ENCODE measurements around the gene TCEAL1. TPM values are rescaled to one million over a fixed set of nuclear protein-coding genes. Genes with fewer than 3 reads are reported as not detected.
"Not testable (repeated sequence)": the region's sequence is repeated elsewhere in the genome, so short reads cannot be mapped to it uniquely, and the experiment has no call there.

The TCEAL1 gene
- total RNA-seq, 1 donor from 2014 or later: 4.9 TPM

- peak overlapping the region; percentile 82 to 90 for H3K27ac ChIP-seq
- DNase-seq (ENCODE audit: low spot score in 2 of 2): no peak
- H3K36me3 ChIP-seq: no peaks in the 10 kb centered on the region
- no peaks in the 10 kb centered on the region for H3K9me3 ChIP-seq
- H3K27me3 ChIP-seq: no peaks in the 10 kb centered on the region
- H3K4me3 ChIP-seq: peak overlapping the region; percentile 47 to 68
- no peaks in the 10 kb centered on the region for H3K4me1 ChIP-seq
- TF ChIP-seq, protein P1, sequence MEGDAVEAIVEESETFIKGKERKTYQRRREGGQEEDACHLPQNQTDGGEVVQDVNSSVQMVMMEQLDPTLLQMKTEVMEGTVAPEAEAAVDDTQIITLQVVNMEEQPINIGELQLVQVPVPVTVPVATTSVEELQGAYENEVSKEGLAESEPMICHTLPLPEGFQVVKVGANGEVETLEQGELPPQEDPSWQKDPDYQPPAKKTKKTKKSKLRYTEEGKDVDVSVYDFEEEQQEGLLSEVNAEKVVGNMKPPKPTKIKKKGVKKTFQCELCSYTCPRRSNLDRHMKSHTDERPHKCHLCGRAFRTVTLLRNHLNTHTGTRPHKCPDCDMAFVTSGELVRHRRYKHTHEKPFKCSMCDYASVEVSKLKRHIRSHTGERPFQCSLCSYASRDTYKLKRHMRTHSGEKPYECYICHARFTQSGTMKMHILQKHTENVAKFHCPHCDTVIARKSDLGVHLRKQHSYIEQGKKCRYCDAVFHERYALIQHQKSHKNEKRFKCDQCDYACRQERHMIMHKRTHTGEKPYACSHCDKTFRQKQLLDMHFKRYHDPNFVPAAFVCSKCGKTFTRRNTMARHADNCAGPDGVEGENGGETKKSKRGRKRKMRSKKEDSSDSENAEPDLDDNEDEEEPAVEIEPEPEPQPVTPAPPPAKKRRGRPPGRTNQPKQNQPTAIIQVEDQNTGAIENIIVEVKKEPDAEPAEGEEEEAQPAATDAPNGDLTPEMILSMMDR (IDR thresholded peaks at IDR 0.05): no peak
- intact Hi-C loops (cut with DNase I): no loop called here
Observed at GRCh38 chrX:103630171-103630511, 1.4 kb downstream of the TCEAL1 start.

- Histone ChIP-seq H3K36me3 (no peaks in the 10 kb centered on the region), H3K9me3 (no peaks in the 10 kb centered on the region), H3K4me3 (peak overlapping the region in 1 of 2 donors; percentile 68), H3K27me3 (no peaks in the 10 kb centered on the region), H3K27ac (no peak overlapping the region), H3K4me1 (no peaks in the 10 kb centered on the region)
- TF ChIP-seq, protein P1 (IDR thresholded peaks at IDR 0.05): no peak
- no peak for DNase-seq (ENCODE audit: low spot score in 2 of 2)
- intact Hi-C loops (cut with DNase I): no loop called here
Observed at GRCh38 chrX:103631145-103631544, 2.4 kb downstream of the TCEAL1 start.

DNA sequence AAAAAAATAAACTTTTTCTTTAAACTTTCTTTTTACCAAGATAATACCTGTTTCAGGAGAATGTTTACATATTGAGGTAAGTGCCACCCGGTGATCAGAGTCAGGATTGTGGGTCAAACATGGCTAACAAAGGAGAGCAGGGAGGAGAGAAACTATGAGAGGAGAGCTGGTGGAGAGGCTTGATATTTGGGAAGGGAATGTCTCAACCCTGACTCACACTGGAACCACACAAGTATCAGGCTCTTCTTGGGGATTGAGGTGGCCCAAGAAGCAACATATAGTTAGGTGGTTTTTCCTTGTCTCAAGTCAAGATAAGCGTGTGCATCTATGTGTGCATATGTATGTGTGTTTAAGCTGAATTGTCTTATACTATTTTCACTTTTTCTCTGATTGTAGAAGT is 6.7 kb downstream of the TCEAL1 start:
- DNase-seq (ENCODE audit: low spot score in 2 of 2): no peak
- Histone ChIP-seq H3K27me3 (no peaks in the 10 kb centered on the region), H3K27ac (no peak overlapping the region), H3K36me3 (no peaks in the 10 kb centered on the region), H3K4me1 (no peaks in the 10 kb centered on the region), H3K9me3 (no peaks in the 10 kb centered on the region), H3K4me3 (no peak overlapping the region)
- TF ChIP-seq, protein P1 (IDR thresholded peaks at IDR 0.05): no peak
- intact Hi-C loops (cut with DNase I): no loop called here

- TF ChIP-seq, protein P1 (IDR thresholded peaks at IDR 0.05): no peak
- no peak overlapping the region for H3K27ac ChIP-seq
- H3K27me3 ChIP-seq: no peaks in the 10 kb centered on the region
- no peaks in the 10 kb centered on the region for H3K36me3 ChIP-seq
- no peaks in the 10 kb centered on the region for H3K4me1 ChIP-seq
- intact Hi-C loops (cut with DNase I): no loop called here
- no peak overlapping the region for H3K4me3 ChIP-seq
- DNase-seq (ENCODE audit: low spot score in 2 of 2): no peak
- H3K9me3 ChIP-seq: no peaks in the 10 kb centered on the region
Observed at GRCh38 chrX:103637604-103638338, 9.0 kb downstream of the TCEAL1 start.

DNA sequence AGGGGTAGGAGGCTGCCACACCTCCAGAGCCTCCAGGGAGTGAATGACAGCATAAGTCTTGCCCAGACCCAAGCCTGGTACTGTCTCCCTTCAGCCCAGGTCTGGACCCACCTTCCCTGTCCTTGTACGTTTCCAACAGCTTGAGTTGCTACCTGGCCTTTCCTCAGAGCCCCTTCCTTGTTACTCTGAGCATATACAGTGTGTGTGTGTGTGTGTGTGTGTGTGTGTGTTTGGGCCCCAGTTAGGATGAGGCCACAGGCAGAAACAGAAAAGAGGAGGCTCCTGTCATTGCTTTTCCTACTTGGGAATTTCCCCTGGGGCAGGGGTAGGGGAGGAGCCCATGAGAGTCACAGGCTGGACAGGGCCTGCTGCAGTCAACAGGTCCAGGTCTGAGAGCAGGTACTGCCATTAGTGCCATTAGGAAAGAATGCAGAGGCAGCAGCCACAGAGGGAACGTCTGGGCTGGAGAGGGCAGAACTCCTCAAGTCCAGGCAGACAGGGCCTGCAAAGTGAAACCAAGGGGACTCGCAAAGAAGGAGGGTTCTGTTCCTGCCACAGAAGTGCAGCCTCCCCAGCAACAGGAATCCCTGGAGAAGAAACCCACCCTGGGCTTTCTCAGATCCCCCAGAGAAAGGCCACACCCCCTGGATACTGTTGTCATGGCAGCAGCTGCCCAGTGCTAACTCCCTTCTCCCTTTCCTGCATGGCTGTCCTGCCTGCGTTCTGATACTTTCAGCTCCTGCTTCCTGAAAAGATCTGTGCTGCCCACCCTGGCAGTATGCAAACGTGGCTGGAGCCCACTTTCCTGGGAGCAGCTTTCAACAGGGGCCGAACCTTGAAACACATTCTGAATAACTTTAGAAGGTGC is 9.9 kb downstream of the TCEAL1 start:
- H3K9me3 ChIP-seq; H3K36me3 ChIP-seq; H3K4me1 ChIP-seq; H3K27me3 ChIP-seq; DNase-seq (ENCODE audit: low spot score in 2 of 2); intact Hi-C loops (cut with DNase I); H3K27ac ChIP-seq: not testable (repeated sequence)
- peak overlapping the region in 1 of 2 donors; percentile 28 for H3K4me3 ChIP-seq

All from ascending aorta (tissue), 2 donors.